GM04504 (cell line): ENCODE data around the gene RTTN.
"Not testable (repeated sequence)": the region's sequence is repeated elsewhere in the genome, so short reads cannot be mapped to it uniquely, and the experiment has no call there.

Experiments
- DNase-seq: peaks from one replicate; pipeline ENCODE4 v3.0.0-alpha.2; 2012; ENCODE audit warnings: low read depth

Gene RTTN

GRCh38 chr18:69980982-69981804 lies 224.3 kb downstream of the RTTN start:
- DNase-seq: no peak

- no peak for DNase-seq
Measured at GRCh38 chr18:69980509-69980908, 225.0 kb downstream of the RTTN start.

- no peak for DNase-seq
Measured at GRCh38 chr18:69978732-69979715, 226.5 kb downstream of the RTTN start.

- DNase-seq: not testable (repeated sequence)
Measured at GRCh38 chr18:69975294-69975693, 230.2 kb downstream of the RTTN start.

GRCh38 chr18:69974365-69974764 lies 231.1 kb downstream of the RTTN start:
- DNase-seq: peak; percentile 23

GRCh38 chr18:69969491-69969890 lies 236.0 kb downstream of the RTTN start:
- DNase-seq: no peak

- DNase-seq: no peak
Measured at GRCh38 chr18:69968039-69968438, 237.4 kb downstream of the RTTN start.

GRCh38 chr18:69963196-69963595 lies 242.3 kb downstream of the RTTN start:
- no peak for DNase-seq

GRCh38 chr18:69961718-69962117 lies 243.8 kb downstream of the RTTN start:
- DNase-seq: no peak

- no peak for DNase-seq
Measured at GRCh38 chr18:69958422-69958821, 247.1 kb downstream of the RTTN start.

- DNase-seq: no peak
Measured at GRCh38 chr18:69957747-69958146, 247.7 kb downstream of the RTTN start.

GRCh38 chr18:69956665-69957620 lies 248.5 kb downstream of the RTTN start:
- DNase-seq: no peak

- DNase-seq: no peak
Measured at GRCh38 chr18:69956057-69956456, 249.4 kb downstream of the RTTN start.

GRCh38 chr18:69954719-69955480 lies 250.6 kb downstream of the RTTN start:
- no peak for DNase-seq

- no peak for DNase-seq
Measured at GRCh38 chr18:69953191-69953590, 252.3 kb downstream of the RTTN start.
